ENCODE results near the gene PLEKHF1. TPM values are rescaled to one million over a fixed set of nuclear protein-coding genes. Genes with fewer than 3 reads are reported as not detected.
"Not testable (repeated sequence)": the region's sequence is repeated elsewhere in the genome, so short reads cannot be mapped to it uniquely, and the experiment has no call there.

PLEKHF1 gene
- total and polyA plus RNA-seq, 2 of the 13 experiments (the other 11 are each of a cell fraction or from before 2014, with no cell fraction given): 2.9 to 3.8 TPM

DNA sequence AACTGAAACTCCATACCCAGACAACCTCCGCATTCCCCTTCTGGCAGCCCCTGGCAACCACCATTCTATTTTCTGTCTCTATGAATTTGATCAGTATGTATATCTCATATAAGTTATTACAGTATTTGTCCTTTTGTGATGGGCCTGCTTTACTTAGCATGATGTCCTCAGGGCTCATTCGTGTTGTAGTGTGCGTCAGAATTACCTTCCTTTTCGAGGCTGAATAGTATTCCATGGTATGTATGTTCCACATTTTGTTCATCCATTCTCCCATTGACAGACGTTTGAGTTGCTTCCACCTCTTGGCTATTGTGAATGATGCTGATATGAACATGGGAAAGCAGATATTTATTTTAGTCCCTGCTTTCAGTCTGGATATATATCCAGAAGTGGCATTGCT lies 5.0 kb downstream of the PLEKHF1 start (continued):
- TF ChIP-seq PITX1 (CRISPR knock-in tag; IDR thresholded peaks at IDR 0.05): no peak
- TF ChIP-seq ZNF557 (CRISPR knock-in tag; IDR thresholded peaks at IDR 0.05): no peak
- no peak for TF ChIP-seq RBAK (CRISPR knock-in tag; IDR thresholded peaks at IDR 0.05)
- TF ChIP-seq, protein P1, sequence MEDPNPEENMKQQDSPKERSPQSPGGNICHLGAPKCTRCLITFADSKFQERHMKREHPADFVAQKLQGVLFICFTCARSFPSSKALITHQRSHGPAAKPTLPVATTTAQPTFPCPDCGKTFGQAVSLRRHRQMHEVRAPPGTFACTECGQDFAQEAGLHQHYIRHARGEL (CRISPR knock-in tag; IDR thresholded peaks at IDR 0.05): no peak

DNA sequence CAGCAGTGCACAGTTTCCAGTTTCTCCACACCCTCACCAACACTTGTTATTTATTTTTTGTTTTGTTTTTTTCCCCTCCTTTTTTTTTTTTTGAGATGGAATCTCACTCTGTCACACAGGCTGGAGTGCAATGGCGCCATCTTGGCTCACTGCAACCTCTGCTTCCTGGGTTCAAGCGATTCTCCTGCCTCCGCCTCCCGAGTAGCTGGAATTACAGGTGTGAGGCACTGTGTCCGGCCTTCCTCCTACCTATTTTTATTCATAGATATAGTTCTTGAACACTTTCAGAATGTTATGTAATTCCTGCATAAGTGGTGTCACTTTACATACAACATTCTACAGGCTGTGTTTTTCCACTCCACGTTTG lies 5.7 kb downstream of the PLEKHF1 start:
- H3K27me3 ChIP-seq (ENCODE audit: control insufficient read depth in 1 of 2, insufficient read depth in 2 of 2, low read length in 2 of 2); ATAC-seq; BruUV-seq (replicated peaks); H2AFZ ChIP-seq (ENCODE audit: low read length); H3K4me2 ChIP-seq (ENCODE audit: low read depth, low read length); H3K27ac ChIP-seq (ENCODE audit: extremely low read length, insufficient read depth, low read length); in situ Hi-C loops (cut with HindIII; ENCODE audit: extremely low pct_ligation_motif_present, low pct_unique_long_range_greater_than_20kb); DNase-seq (ENCODE audit: low spot score); H4K20me1 ChIP-seq (ENCODE audit: insufficient read depth, low read length); H3K4me3 ChIP-seq (replicated peaks in 1 of 3; ENCODE audit: insufficient read depth in 1 of 3, low read depth in 2 of 3, low read length in 3 of 3); CTCF ChIA-PET (ENCODE audit: low intra/inter-chr PET ratio, low total read pairs); intact Hi-C loops (cut with micrococcal nuclease; ENCODE audit: unreplicated experiment); FAIRE-seq; H3K9me3 ChIP-seq (ENCODE audit: low read length); H3K79me2 ChIP-seq (ENCODE audit: insufficient read depth, low read length); H3K9ac ChIP-seq (ENCODE audit: insufficient read depth, low read depth, low read length): not testable (repeated sequence)
- POLR2A ChIA-PET: interaction anchor here (0.8 to 2.3 kb wide), 2 partner anchors 37 to 65 kb away, joined by 3 to 6 read pairs; partner anchors contain the start of gene POP4
- WGBS (ENCODE audit: low lambda C conversion rate): 90% methylated on average over 6 of the region's 6 CpGs
- Histone ChIP-seq H3K36me3 (replicated peaks in 1 of 2; ENCODE audit: control insufficient read depth in 1 of 2, insufficient read depth in 2 of 2, low read length in 2 of 2) (peaks cover 0 to 12% of the 10 kb centered on the region in 2 experiments; a peak in 2 of 5 replicates), H3K4me1 (ENCODE audit: insufficient read depth, low read length) (peaks cover 45% of the 10 kb centered on the region)

- BruUV-seq (replicated peaks): no TSS peak
- H3K4me1 ChIP-seq (ENCODE audit: insufficient read depth, low read length): peaks cover 49% of the 10 kb centered on the region
- H3K27me3 ChIP-seq (ENCODE audit: control insufficient read depth in 1 of 2, insufficient read depth in 2 of 2, low read length in 2 of 2): no peaks in the 10 kb centered on the region
- WGBS (ENCODE audit: low lambda C conversion rate): 68% methylated on average over 8 of the region's 12 CpGs
- peak overlapping the region; percentile 39 for H3K27ac ChIP-seq (ENCODE audit: extremely low read length, insufficient read depth, low read length)
- DNase-seq (ENCODE audit: low spot score) (peak; percentile 76), ATAC-seq (peak; percentile 57), FAIRE-seq (peak; percentile 32)
- in situ Hi-C loops (cut with HindIII; ENCODE audit: extremely low pct_ligation_motif_present, low pct_unique_long_range_greater_than_20kb) (no loop called here), intact Hi-C loops (cut with micrococcal nuclease; ENCODE audit: unreplicated experiment) (no loop called here)
- no peak overlapping the region for H2AFZ ChIP-seq (ENCODE audit: low read length)
- H3K9me3 ChIP-seq (ENCODE audit: low read length): no peaks in the 10 kb centered on the region
- H3K4me3 ChIP-seq (replicated peaks in 1 of 3; ENCODE audit: insufficient read depth in 1 of 3, low read depth in 2 of 3, low read length in 3 of 3): no peak overlapping the region
- no peak overlapping the region for H3K4me2 ChIP-seq (ENCODE audit: low read depth, low read length)
- no peak overlapping the region for H3K9ac ChIP-seq (ENCODE audit: insufficient read depth, low read depth, low read length)
- CTCF ChIA-PET (ENCODE audit: low intra/inter-chr PET ratio, low total read pairs): no interaction called here
- no peaks in the 10 kb centered on the region for H3K79me2 ChIP-seq (ENCODE audit: insufficient read depth, low read length)
- H4K20me1 ChIP-seq (ENCODE audit: insufficient read depth, low read length): peaks cover 7% of the 10 kb centered on the region; the same call in 1 of the 2 replicates
- peaks cover 0 to 12% of the 10 kb centered on the region in 2 experiments; a peak in 2 of 5 replicates for H3K36me3 ChIP-seq (replicated peaks in 1 of 2; ENCODE audit: control insufficient read depth in 1 of 2, insufficient read depth in 2 of 2, low read length in 2 of 2)
- POLR2A ChIA-PET: interaction anchor here (0.8 to 2.3 kb wide), 2 partner anchors 37 to 66 kb away, joined by 3 to 6 read pairs; partner anchors contain the start of gene POP4
- peak; percentile 72 for TF ChIP-seq FOSL2 (CRISPR knock-in tag; IDR thresholded peaks at IDR 0.05)
- TF ChIP-seq ZBTB8A (CRISPR knock-in tag; IDR thresholded peaks at IDR 0.05; ENCODE audit: borderline replicate concordance, low read depth): no peak
- no peak for TF ChIP-seq FOXC1 (CRISPR knock-in tag; IDR thresholded peaks at IDR 0.05; ENCODE audit: borderline replicate concordance)
- TF ChIP-seq ZNF740 (CRISPR knock-in tag; IDR thresholded peaks at IDR 0.05): no peak
- TF ChIP-seq LCORL (IDR thresholded peaks at IDR 0.05): peak; percentile 18; the same call in 1 of the 2 replicates
- TF ChIP-seq LCORL (CRISPR knock-in tag; IDR thresholded peaks at IDR 0.05): no peak
- no peak for TF ChIP-seq ZNF224 (CRISPR knock-in tag; IDR thresholded peaks at IDR 0.05)
- TF ChIP-seq NFIC (IDR thresholded peaks at IDR 0.05; ENCODE audit: low read length): 0 out of 2 replicates have a peak, but pooled peaks have one; percentile 41
These were observed 6.3 kb downstream of the PLEKHF1 start for GRCh38 chr19:29671393-29672160.
